ENCODE results near the gene UGT3A2.

- no peak for TF ChIP-seq CTCF (IDR thresholded peaks at IDR 0.05)
- no peak for TF ChIP-seq POLR2A (IDR thresholded peaks at IDR 0.05)
Observed at GRCh38 chr5:36017622-36018021, 49.1 kb downstream of the UGT3A2 start.

Measured in prostate gland (tissue), 2 donors.